ENCODE results near the gene DAP.

The DAP gene

GRCh38 chr5:10760096-10760920 is 726 bp downstream of the DAP start:
- peak; percentile 21 for DNase-seq (ENCODE audit: low read depth)

DNA sequence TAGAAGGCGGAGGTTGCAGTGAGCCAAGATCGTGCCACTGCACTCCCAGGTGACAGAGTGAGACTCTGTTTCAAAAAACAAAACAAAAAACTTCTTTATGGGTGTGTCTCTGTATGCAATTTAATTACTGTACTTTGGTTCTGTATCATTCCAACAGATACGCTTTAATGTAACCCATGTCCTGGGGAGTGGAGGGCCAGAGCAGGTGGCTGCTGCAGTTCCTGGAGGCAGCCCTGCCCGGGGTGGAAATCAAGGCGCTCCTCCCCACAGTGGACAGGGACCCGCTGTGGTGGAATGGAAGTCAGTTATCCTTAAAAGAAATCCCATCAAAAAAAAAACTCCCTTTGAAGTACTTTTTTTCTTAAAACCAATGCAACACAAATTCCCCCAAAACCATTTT is 1.9 kb downstream of the DAP start:
- no peak for DNase-seq (ENCODE audit: low read depth)

GRCh38 chr5:10757922-10758555 is 3.0 kb downstream of the DAP start:
- DNase-seq (ENCODE audit: low read depth), result no peak

GRCh38 chr5:10757043-10757442 is 4.0 kb downstream of the DAP start:
- DNase-seq (ENCODE audit: low read depth), result no peak

GRCh38 chr5:10756549-10756948 is 4.5 kb downstream of the DAP start:
- DNase-seq (ENCODE audit: low read depth), result peak; percentile 79

GRCh38 chr5:10753178-10753577 is 7.9 kb downstream of the DAP start:
- DNase-seq (ENCODE audit: low read depth), result no peak

GRCh38 chr5:10752451-10752850 is 8.6 kb downstream of the DAP start:
- DNase-seq (ENCODE audit: low read depth), result no peak

- no peak for DNase-seq (ENCODE audit: low read depth)
Observed at GRCh38 chr5:10750909-10751308, 10.1 kb downstream of the DAP start.

- DNase-seq (ENCODE audit: low read depth), result no peak
Observed at GRCh38 chr5:10747678-10748622, 13.1 kb downstream of the DAP start.

- no peak for DNase-seq (ENCODE audit: low read depth)
Observed at GRCh38 chr5:10746711-10747110, 14.3 kb downstream of the DAP start.

GRCh38 chr5:10745133-10745532 is 15.9 kb downstream of the DAP start:
- no peak for DNase-seq (ENCODE audit: low read depth)

DNA sequence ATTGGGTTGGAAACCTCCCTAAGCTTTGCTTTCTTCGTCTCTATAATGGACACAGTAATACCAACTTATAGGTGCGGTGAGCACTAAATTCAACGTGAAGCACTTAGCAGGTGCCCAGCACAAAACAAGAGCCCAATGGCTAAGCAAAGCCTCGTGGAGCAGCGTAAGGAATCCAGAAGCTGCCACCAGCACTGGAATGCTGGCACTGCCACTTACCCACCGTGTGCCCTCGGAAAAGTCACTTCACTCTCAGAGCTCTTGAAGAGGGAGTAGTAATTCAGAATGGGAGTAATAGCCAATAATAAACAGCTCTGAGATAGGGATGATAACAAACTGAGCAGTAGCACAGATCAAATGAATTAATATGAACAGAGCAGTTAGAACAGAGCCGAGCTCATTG is 16.4 kb downstream of the DAP start:
- no peak for DNase-seq (ENCODE audit: low read depth)

- DNase-seq (ENCODE audit: low read depth), result no peak
Observed at GRCh38 chr5:10743951-10744350, 17.1 kb downstream of the DAP start.

GRCh38 chr5:10743526-10743925 is 17.5 kb downstream of the DAP start:
- DNase-seq (ENCODE audit: low read depth), result no peak

GRCh38 chr5:10741661-10742060 is 19.4 kb downstream of the DAP start:
- DNase-seq (ENCODE audit: low read depth), result no peak

GRCh38 chr5:10740384-10740783 is 20.6 kb downstream of the DAP start:
- DNase-seq (ENCODE audit: low read depth), result no peak

DNA sequence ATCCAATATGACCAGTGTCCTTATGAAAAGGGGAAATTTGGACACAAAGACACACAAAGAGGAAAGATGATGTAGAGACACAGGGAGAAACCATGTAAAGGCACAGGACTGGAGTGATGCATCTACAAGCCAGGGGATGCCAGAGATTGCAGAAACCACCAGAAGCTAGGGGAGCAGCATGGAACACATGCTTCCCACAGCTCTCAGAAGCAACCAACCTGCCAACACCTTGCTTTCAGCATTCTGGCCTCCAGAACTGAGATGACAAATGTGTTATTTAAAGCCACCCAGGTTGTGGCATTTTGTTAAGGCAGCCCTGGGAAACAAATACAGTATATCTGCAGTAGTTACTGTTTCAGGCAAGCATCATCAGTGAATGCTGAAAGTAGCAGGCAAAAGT is 23.2 kb downstream of the DAP start:
- DNase-seq (ENCODE audit: low read depth), result no peak

DNA sequence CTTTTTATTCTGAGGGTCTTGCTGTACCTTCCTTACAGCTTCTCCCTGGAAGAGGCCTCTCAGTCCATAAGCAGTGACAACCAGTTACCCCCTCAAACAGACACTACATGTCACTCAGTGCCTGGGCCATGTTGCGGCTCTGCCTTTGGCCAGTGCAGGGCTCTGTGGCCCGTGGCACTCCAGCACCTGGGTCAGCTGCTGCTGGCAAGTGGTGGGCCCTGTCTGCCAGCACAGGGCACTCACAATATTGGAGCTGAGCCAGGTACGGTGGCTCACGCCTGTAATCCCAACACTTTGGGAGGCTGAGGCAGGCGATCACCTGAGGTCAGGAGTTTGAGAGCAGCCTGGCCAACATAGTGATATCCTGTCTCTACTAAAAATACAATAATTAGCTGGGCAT is 24.2 kb downstream of the DAP start:
- DNase-seq (ENCODE audit: low read depth), result no peak

DNA sequence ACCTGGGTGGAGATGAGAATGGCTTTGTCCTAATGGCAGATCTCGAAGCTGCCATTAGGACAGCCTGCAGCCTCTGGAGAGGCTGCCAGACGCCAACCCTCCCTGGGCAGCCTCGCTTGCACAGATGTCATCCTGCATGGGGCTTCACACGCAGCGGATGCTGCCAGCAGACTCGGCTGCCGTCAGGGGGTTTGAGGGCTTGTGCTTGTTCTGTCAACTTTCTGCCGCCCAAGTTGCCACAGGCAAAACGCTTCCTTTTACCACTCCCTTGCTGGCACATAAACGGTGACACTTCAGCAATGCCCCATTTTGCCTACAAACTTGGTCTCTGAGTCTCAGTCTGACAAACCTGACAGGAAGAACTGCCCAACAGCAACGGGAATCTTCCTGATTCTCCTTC is 24.7 kb downstream of the DAP start:
- DNase-seq (ENCODE audit: low read depth), result no peak

GRCh38 chr5:10735569-10736276 is 25.3 kb downstream of the DAP start:
- DNase-seq (ENCODE audit: low read depth), result no peak

DNA sequence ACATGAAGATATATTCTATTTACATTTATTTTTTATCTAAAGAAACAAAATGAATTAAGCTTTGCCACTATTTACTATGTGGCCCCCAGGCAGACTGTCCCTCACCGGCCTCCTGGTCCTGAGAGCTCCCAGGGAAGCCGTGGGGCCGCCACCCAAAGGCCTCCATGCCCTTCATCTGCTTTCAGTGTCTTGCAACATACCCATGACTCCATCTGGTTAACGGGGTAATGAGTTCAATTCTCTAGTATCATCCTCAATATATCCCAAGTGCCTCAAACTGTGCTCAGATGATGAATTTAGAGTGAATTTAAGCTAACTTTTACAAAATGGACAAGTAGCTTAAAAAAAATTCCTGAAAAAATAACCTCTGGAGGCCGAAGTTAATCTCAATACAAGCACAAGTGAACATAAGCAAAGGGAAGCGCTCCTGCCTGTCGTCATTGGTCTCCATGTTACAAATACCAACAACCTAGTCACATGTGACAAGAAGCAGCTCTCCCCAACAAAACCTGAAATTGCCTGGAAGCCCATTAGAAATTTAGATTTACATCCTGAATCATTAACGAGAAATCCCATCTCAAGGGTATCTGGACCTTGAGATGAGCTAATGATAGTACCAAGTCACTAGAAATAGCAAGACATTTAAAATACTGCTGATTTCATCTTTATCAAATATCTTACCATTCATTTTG is 26.1 kb downstream of the DAP start:
- no peak for DNase-seq (ENCODE audit: low read depth)

Measured in stromal cell of bone marrow (primary cell).